HG02642 (cell line): ENCODE results near the gene LGI4.

ENCODE experiments used
- ATAC-seq: cut with Tn5 transposase; IDR thresholded peaks from one replicate; pipeline ENCODE4 v1.9.1; 2021; ENCODE audit warnings: mild to moderate bottlenecking; ENCODE audit not compliant: unreplicated experiment, poor library complexity

LGI4 gene

GRCh38 chr19:35134601-35135242 lies at the start of gene LGI4:
TSS of gene LGI4 (minus strand) at chr19:35135059. CDS start at chr19:35134680, 379 bp downstream.
- ATAC-seq, result no peak

GRCh38 chr19:35184267-35184666 lies 49.4 kb upstream of the LGI4 start:
- ATAC-seq, result no peak

- ATAC-seq, result no peak
Measured at GRCh38 chr19:35181387-35181786, 46.5 kb upstream of the LGI4 start.

- no peak for ATAC-seq
Measured at GRCh38 chr19:35179830-35180229, 45.0 kb upstream of the LGI4 start.

GRCh38 chr19:35178701-35179100 lies 43.8 kb upstream of the LGI4 start:
- ATAC-seq, result no peak

- ATAC-seq, result no peak
Measured at GRCh38 chr19:35177377-35178274, 42.8 kb upstream of the LGI4 start.

- ATAC-seq, result no peak
Measured at GRCh38 chr19:35176181-35176570, 41.3 kb upstream of the LGI4 start.

GRCh38 chr19:35174226-35174625 lies 39.4 kb upstream of the LGI4 start:
- ATAC-seq, result no peak

GRCh38 chr19:35171730-35172129 lies 36.9 kb upstream of the LGI4 start:
- ATAC-seq, result no peak

- ATAC-seq, result no peak
Measured at GRCh38 chr19:35170359-35171061, 35.7 kb upstream of the LGI4 start.

GRCh38 chr19:35169221-35169995 lies 34.5 kb upstream of the LGI4 start:
- ATAC-seq, result no peak

GRCh38 chr19:35168196-35168595 lies 33.3 kb upstream of the LGI4 start:
- ATAC-seq, result no peak

GRCh38 chr19:35167251-35168119 lies 32.6 kb upstream of the LGI4 start:
- ATAC-seq, result no peak

- ATAC-seq, result no peak
Measured at GRCh38 chr19:35166100-35167063, 31.5 kb upstream of the LGI4 start.

- ATAC-seq, result no peak
Measured at GRCh38 chr19:35165200-35166058, 30.6 kb upstream of the LGI4 start.

GRCh38 chr19:35164418-35164817 lies 29.6 kb upstream of the LGI4 start:
- no peak for ATAC-seq
